C4-2B (cell line): ENCODE results near the gene SLC38A9.

ENCODE experiments used
- ZFX ChIP-seq: fragments of 450-650 bp; IDR thresholded peaks from 2 replicates; pipeline ENCODE4 v1.6.1; 2017
- TF ChIP-seq, protein P1 (sequence below): fragments of 450-650 bp; conservative IDR thresholded peaks from 2 replicates; pipeline ENCODE4 v1.5.1; 2017; ENCODE audit warnings: mild to moderate bottlenecking

DNA sequence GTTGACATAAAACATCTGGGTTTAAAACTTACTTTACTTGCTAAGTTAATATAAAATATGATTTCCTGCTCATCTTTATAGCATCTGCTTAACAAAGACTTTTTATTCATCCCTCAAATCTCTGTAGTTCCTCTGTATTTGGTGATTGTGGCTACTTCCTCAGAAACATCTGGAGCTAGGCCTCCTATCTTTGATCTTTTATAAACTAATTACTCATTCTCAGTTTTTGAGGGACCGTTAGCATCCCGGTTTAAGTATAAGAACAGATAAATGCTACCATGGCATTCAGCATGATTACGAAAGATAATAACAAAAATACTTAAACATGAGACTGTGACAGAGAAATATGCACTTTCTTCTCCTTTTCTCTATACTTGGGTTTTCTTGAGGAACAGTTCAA lies 85.3 kb downstream of the SLC38A9 start:
- TF ChIP-seq, protein P1, sequence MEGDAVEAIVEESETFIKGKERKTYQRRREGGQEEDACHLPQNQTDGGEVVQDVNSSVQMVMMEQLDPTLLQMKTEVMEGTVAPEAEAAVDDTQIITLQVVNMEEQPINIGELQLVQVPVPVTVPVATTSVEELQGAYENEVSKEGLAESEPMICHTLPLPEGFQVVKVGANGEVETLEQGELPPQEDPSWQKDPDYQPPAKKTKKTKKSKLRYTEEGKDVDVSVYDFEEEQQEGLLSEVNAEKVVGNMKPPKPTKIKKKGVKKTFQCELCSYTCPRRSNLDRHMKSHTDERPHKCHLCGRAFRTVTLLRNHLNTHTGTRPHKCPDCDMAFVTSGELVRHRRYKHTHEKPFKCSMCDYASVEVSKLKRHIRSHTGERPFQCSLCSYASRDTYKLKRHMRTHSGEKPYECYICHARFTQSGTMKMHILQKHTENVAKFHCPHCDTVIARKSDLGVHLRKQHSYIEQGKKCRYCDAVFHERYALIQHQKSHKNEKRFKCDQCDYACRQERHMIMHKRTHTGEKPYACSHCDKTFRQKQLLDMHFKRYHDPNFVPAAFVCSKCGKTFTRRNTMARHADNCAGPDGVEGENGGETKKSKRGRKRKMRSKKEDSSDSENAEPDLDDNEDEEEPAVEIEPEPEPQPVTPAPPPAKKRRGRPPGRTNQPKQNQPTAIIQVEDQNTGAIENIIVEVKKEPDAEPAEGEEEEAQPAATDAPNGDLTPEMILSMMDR: no peak
- no peak for TF ChIP-seq ZFX
